Prostate gland (tissue), 2 donors: ENCODE data around the gene TXNRD2.

Source experiments
- POLR2A ChIP-seq: fragments of 450-650 bp; IDR thresholded peaks from one replicate; pipeline ENCODE4 v1.6.1; 2016; ENCODE audit warnings: antibody characterized with exemption, mild to moderate bottlenecking
- POLR2AphosphoS5 ChIP-seq: sonication (generic); formaldehyde crosslinking; IDR thresholded peaks from one replicate; pipeline ENCODE4 v1.6.1; 2017; ENCODE audit warnings: antibody characterized with exemption
- TF ChIP-seq, protein P1 (sequence below), 4 experiments: fragments of 200-600 bp in 2 of 4; fragments of 450-650 bp in 2 of 4; sonication (generic) in 2 of 4; IDR thresholded peaks; 1 replicate in 3 of 4; 2 replicates in 1 of 4; pipeline ENCODE4 v1.5.1; 2016 to 2019; ENCODE audit warnings: antibody characterized with exemption in 4 of 4, mild to moderate bottlenecking in 2 of 4, moderate library complexity in 2 of 4

DNA sequence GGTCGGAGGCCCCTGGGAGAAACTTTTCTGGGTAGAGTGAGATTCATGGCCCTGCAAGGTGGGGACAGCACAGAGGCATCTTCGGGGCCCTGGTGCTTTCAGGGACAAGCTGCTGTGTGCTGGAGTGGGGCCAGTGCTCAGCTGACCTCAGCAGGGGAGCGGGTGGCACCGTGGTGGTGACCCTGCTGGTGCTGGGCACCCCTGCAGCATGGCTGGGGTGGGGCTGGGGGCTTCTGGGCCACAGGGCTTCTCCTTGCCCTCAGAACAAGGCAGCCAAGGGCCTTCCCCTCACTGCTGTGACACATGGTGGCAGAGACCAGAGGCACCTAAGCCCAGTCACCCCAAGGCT lies 62.0 kb downstream of the TXNRD2 start:
- TF ChIP-seq, protein P1, sequence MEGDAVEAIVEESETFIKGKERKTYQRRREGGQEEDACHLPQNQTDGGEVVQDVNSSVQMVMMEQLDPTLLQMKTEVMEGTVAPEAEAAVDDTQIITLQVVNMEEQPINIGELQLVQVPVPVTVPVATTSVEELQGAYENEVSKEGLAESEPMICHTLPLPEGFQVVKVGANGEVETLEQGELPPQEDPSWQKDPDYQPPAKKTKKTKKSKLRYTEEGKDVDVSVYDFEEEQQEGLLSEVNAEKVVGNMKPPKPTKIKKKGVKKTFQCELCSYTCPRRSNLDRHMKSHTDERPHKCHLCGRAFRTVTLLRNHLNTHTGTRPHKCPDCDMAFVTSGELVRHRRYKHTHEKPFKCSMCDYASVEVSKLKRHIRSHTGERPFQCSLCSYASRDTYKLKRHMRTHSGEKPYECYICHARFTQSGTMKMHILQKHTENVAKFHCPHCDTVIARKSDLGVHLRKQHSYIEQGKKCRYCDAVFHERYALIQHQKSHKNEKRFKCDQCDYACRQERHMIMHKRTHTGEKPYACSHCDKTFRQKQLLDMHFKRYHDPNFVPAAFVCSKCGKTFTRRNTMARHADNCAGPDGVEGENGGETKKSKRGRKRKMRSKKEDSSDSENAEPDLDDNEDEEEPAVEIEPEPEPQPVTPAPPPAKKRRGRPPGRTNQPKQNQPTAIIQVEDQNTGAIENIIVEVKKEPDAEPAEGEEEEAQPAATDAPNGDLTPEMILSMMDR (IDR thresholded peaks at IDR 0.05) = no peak
- TF ChIP-seq POLR2AphosphoS5 (no peak), POLR2A (no peak)
